ENCODE measurements around the gene MYO1B.

Gene MYO1B

GRCh38 chr2:191474464-191474863 is 229.3 kb downstream of the MYO1B start:
- no peak for DNase-seq
